A204.1 (cell line): Measurements from ENCODE around the gene UGT1A3.
"Not testable (repeated sequence)": the region's sequence is repeated elsewhere in the genome, so short reads cannot be mapped to it uniquely, and the experiment has no call there.

Source experiments
- FAIRE-seq: peaks from 2 replicates; lab custom pipeline; 2012; peaks lifted over from hg19 to GRCh38; lab: Jason Lieb, UNC

Gene UGT1A3

DNA sequence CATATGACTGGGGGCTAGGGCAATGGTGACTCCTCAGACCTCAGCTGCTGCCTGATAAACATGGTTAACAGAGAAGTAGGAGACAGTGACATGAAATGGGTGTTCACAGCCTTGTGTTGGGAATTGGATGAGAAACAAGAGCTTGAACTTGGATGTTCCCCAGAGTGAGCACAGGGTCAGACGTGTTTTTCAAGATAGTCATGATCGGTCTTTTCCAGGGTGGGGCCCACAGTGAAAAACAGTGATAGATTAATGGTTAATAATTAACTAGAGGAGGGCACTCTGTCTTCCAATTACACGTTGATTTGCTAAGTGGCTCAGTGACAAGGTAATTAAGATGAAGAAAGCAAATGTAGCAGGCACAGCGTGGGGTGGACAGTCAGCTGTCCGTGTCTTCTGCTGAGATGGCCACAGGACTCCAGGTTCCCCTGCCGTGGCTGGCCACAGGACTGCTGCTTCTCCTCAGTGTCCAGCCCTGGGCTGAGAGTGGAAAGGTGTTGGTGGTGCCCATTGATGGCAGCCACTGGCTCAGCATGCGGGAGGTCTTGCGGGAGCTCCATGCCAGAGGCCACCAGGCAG, at the start of gene UGT1A3:
TSS of gene UGT1A3 (plus strand) at position 320 of the 579 bp plus-strand sequence. CDS start at position 405, 85 bp downstream.
- FAIRE-seq = no peak

DNA sequence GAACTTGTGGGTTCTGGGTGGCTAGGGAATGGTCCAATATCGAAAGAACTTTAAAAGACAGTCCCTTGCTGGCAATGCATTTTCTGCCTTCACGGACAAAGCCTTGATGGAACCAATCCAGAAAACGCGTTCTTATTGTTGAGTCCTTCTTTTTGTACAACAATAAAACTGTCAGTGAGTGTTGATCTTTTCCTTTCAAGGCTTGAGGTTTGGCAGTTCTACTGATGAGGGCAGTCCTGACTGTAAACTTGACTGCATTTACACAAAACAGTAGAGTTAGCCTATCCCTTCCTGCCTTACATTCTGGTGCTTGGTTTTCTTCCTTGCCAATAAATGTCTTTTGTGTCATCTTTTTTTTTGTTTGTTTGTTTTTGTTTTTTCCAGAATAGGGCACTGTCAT, 49.6 kb upstream of the UGT1A3 start:
- no peak for FAIRE-seq

DNA sequence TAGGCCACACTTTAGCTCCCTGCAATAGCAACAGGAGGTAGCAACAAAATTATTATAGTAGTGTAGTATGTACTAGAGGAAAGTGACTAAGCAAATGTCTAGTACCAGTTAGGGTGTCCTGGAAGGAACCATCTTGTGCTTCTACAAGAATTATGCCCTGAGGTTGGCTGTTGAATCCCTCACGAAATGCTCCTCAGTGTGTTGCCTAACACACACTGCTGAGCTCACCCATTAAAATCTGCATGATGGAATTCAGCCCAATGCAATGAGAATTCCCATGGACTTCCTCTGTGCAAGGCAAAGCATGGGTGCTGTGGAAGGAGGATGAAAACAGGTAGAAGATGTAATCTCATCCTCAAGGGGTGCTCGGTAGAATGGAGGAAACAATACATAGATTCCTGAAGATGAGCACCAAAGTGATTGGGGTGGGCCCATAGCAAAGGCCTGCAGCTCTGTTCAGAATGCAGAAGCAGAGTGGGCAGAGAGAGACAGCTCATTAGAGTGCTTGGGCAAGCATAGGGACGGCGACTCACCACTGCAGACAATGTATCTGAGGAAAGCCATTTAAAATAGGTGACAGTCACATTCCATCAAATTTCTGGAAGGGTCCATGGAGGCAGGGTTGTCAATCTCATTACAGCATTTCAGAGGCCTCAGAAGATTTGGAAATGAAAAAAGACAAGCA, 48.3 kb upstream of the UGT1A3 start:
- FAIRE-seq = no peak

DNA sequence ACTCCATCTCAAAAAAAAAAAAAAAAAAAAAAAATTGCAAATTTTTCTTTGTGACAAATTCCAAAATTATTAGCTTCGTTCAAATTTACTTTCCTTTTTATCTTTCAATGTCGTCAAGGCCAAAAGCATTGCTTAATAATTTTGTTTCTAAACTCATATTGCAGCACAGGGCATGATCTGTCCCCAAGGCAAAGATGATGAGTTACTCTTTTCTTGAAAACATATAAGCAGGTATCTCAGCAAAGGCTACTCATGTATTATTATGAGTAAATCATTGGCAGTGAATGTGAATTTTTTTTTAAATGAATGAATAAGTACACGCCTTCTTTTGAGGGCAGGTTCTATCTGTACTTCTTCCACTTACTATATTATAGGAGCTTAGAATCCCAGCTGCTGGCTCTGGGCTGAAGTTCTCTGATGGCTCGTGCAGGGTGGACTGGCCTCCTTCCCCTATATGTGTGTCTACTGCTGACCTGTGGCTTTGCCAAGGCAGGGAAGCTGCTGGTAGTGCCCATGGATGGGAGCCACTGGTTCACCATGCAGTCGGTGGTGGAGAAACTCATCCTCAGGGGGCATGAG, 47.2 kb upstream of the UGT1A3 start, which contains the start of gene UGT1A7:
TSS of gene UGT1A7 (plus strand) at position 381 of the 579 bp plus-strand sequence. CDS start at position 418, 37 bp downstream.
- no peak for FAIRE-seq

DNA sequence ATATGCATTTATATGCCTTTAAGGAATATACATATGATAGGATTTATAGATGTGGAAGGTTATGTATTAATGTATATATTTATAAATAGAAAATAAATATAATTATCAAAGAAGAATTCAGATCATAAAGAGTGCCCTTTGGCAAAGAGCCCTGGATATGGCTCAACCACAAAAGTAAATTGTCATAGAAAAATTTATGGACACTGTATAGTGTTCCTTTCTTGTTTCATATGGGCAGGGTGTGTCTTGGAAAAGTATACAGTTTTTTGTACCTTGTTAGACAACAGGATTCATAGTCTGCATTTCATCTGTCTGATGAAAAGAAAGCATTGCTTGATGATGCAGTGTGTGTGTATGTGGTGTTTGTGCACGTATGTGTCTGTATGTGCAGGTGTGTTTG, 44.2 kb upstream of the UGT1A3 start:
- no peak for FAIRE-seq

DNA sequence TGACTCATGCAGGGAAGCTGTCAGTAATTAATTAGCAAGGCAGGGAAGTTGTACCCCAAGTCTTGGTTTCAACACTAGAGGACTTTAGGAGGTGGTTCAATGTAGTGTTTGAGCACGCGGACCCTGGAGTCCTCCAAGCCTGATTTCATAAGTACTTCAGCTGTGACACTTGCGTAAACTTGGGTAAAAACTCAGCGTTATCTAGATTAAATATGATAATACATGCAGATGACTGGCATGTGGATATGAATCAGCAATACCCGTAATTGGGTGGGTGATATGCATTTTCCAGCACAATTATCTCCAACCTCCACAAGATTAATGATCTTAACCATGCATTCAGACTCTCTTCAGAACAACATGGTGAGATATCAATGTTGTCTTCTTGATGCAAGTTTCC, 41.9 kb upstream of the UGT1A3 start:
- FAIRE-seq = no peak

DNA sequence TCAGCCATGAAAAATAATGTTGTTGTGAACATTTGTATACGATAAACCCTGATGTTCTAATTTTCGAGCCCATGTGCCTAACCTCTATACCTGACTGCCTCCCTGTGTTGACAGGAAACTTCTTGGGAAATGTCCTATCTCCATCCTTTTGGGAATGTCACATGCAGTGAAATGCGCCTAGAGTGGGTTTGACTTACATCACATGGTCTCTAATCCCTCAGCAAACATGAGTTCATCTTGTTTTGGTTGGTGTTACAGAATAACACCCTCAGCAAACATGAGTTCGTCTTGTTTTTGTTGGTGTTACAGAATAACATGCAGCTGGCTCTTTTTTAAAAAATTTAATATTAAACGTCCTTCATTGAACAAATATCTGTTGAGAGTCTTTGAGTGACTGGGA, 40.5 kb upstream of the UGT1A3 start:
- no peak for FAIRE-seq

DNA sequence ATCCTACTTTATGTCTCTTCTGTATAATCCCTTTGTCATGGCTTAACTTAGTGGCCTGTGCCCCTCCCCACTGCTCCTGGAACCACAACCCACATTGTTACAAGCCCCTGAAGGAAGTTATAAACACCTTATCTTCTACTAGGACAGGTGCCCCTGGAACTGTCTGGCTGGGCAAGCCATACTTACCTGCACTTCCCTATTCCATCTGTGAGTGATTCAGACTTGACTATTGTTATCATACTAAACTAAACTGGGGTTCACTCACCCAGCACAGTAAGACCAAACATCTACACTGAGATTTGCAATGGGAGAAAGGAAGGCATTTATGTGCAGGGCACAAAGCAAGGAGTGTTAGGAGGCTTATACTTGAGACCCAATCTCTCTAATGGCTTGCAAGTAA, 39.8 kb upstream of the UGT1A3 start:
- FAIRE-seq = no peak

DNA sequence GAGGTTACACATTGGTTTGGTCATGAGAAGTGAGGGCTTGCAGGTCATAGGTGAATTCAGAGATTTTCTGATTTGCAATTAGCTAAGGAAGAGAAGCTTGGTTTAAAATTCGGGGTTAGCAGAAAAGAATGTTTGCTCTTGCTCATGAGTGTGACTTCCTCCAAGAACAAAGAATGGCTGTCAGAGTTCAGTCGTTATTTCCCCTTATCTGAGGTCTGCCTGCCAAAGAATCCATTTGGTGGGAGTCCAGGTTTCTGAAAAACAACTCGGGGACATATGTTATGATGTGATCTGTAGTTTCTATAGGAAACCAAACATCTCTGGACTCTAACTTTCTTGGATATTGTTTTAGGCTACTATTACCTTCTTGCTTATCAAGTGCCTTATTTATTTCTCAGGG, 39.3 kb upstream of the UGT1A3 start:
- FAIRE-seq = no peak

DNA sequence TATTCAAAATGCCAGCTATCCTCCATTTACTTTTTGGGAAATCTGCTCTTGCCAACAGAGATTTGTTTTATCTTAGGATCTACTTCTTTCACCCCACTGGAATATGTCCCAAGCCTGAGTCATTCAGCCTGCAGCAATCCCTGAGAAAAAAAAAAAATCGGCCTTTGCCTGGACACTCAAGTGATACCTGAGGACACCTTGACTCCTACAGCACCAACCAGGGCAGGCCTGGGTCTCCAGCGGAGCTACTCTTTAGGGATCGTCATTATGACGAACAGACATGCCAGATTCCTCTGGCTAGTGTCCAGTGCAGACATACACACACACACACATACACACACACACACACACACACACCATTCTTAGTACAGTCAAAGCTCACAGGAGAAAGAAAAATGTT, 38.4 kb upstream of the UGT1A3 start:
- FAIRE-seq = no peak

DNA sequence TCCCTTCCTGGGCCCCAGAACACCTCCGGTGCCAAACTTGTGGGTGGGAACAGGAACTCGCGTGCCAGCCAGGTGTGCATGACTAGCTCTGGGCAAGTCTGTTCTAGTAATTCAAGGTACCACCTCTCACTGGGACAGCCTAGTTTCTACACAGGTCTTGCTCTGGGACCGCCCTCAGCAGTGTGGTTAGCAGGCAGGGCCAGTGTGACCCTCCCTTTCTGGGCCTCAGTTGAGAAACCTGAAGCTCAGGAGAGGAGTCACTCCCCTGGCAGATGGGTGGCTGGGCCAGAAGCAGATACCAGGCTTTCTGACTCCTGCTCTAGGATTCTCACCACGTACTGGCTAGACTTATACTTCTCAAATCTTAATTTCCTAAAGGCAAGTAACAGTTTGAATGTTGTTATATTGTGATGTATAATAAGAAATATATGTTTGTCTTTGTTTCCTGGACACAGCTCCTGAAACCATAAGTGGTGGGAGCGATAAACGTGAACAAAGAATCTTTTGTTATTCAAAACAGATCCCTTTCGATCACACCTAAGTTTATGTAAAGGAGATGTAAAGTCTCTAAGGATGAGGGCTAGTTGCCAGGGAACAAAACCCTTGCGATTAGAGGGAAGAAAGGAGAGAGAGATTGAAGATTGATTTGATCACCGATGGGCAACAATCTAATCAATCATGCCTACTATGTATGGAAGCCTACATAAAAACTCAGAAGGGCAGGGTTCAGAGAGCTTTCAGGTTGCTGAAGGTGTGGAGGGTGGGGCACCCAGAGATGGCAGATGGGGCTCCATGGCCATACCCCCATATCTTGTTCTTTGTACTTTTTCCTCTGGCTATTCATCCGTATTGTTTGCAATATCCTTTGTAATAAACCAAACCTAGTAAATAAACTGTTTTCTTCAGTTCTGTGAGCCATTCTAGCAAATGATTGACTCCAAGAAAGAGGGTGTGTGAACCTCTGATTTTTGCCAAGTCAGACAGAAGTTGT, 37.1 kb upstream of the UGT1A3 start:
- FAIRE-seq = no peak

DNA sequence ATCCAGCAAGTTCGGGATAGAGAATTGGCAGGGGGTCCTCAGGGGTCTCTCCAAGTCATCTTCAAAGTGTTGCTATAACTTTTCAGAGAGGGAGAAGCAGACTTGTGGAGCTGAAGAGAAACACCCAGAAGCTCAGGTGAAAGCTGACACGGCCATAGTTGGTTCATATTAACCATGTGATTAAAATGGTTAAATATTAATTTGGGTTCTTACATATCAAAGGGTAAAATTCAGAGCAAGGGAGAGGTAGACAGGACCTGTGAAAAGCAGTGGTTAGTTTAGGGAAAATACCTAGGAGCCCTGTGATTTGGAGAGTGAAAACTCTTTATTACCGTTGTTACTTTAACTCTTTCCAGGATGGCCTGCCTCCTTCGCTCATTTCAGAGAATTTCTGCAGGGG, 36.2 kb upstream of the UGT1A3 start, which contains the start of gene UGT1A6:
TSS of gene UGT1A6 (plus strand) at position 243 of the 400 bp plus-strand sequence. CDS start at position 358, 115 bp downstream.
- no peak for FAIRE-seq

DNA sequence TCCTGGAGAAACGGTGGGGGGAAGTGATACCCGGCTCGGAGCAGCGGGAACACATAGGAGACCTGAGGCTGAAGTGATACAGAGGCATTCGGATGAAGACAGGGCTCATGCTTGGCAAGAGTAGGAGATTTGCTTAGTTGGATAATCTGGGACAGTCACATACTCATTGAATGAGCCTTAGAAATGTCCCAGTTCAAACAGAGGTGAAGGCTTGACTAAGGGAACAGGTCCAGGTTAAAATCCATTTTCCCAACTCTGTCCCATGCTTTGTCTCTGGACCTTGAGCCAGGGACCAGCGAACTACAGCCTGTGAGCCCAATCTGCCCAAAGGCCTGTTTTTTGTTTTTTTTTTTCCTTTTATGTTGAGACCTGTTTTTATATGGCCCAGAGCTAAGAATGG, 34.9 kb upstream of the UGT1A3 start:
- FAIRE-seq = no peak

DNA sequence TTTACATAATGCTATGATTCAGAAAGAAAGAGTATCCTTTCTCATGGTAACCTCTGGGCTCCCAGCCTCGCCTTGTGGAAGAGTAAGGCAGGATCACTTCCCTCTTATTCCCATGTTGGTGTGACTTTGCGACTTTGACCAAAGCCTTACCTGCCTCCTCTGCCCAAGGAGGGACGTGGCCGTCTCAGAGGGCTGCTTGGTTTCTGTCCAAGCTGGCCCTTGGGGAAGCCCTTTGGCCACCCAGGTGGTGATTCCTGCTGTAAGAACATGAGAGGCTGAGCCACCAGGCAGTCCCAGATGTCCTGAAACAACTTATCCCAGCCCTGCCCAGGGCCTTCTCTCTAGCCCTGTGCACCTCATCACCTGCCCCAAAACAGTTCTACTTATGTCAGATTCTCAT, 30.1 kb upstream of the UGT1A3 start:
- FAIRE-seq = no peak

DNA sequence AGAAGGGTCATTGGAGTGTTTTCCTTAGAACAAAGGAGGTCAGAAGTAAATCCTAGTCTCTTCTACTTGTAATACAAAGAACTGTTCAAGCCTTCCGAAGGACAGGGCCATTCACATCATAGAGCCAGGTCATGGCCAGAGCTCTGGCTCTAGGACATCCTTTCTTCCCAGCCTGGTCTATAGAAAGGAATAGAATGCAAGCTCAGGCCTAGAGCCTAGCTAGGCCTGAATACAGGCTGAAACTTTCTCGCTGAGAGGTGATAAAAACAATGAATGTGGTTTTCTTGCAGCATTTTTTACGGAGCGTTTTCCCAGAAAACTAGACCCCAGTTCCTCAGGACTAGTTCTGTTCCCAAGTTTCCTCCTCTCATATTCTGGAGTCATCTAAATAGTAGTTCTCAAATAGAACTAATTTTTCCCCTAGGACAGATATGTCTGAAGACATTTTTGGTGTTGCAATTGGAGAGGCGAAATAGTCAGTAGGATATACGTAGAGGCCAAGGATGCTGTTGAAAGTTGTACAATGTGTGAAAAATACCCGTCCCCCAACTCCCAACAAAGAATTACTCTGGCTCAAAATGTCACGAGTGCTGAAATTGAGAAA, 29.3 kb upstream of the UGT1A3 start:
- FAIRE-seq = no peak

DNA sequence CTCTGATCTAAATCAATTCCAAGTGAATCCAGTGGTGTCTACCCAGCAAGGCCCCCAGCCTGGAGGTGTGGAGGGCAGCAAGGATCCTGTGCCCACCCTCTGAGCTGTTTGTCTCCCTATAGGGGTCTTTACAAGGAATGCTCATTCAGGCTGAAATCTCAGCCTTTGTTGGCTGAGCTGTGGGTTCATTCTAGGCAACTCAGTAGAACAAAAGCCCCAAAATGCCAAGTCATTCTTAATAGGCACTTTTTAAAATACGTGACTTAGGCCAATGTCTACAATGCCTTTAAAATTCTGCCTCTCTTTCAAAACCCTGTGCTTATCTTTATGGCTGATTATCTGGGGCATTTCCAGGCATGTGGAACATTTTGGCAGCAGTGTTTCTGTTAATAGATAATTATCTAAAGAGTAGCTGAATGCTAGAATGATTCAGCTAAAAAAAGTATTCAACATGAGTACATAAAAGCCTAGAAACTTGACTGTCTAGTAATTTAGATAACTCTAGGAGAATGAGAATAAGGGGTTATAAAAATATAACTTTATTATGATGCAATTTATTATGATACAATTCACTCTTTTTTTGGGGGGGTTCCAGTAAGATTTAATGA, 28.7 kb upstream of the UGT1A3 start:
- no peak for FAIRE-seq

DNA sequence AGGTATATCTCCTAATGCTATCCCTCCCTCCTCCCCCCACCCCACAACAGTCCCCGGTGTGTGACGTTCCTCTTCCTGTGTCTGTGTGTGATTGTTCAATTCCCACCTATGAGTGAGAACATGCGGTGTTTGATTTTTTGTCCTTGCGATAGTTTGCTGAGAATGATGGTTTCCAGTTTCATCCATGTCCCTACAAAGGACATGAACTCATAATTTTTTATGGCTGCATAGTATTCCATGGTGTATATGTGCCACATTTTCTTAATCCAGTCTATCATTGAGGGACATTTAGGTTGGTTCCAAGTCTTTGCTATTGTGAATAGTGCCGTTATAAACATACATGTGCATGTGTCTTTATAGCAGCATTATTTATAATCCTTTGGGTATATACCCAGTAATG, 28.0 kb upstream of the UGT1A3 start:
- not testable (repeated sequence) for FAIRE-seq

DNA sequence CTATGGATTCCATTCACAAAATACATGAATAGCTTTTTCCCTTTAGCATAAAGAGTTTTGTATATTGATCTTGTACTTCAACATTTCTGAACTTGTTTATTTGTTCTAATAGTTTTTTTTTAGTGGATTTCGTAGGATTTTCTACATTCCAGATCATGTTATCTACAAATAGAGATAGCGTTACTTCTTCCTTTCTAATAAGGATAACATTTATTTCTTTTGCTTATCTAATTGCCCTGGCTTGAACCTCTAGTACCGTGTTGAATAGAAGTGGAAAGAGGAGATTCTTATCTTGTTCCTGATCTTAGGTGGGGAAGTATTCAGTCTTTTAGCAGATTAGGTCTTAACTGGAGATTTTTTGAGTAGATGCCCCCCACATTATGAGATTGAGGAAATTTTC, 26.6 kb upstream of the UGT1A3 start:
- no peak for FAIRE-seq

DNA sequence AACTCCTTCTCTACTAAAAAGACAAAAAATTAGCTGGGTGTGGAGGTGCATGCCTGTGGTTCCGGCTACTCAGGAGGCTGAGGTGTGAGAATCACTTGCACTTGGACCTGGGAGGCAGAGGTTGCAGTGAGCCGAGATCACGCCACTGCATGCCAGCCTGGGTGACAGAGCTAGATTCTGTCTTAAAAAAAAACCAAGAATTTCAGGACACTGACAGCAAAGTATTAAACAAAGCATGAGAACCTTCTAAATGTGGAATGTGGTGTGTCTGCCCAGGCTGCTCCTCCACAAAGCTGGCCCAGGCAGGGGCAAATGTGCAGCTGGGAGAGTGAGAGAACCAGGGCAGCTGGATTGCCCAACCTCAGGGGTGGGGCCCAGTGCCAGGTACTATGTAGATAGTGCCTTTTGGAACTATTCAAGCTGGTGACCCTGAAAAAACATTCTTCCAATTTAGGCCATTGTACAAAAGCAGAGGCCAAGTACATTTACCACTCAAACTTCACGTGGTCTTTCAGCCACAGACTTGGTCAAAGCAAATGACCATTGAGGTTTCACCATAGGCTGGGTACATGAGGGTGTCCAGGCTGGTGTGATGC, 22.8 kb upstream of the UGT1A3 start:
- FAIRE-seq = no peak

DNA sequence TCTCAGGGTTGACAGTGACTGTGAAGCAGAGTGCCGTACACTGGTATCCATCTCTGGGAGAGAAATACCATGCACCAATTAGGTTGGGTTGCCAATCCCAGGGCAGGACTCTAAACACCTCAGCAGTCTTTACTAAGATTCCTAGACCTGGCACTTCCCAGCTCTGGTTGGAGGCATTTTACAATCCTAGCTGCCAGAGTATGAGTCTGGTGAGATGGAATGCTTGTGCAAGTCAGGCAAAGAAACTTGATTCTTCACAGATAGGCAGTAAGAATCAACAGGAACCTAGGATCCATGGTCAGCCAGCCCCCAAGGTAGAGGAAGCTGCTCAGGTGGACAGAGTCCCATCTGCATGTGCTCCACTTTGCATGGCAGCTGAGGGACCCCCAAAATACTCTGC, 22.1 kb upstream of the UGT1A3 start:
- FAIRE-seq = no peak

DNA sequence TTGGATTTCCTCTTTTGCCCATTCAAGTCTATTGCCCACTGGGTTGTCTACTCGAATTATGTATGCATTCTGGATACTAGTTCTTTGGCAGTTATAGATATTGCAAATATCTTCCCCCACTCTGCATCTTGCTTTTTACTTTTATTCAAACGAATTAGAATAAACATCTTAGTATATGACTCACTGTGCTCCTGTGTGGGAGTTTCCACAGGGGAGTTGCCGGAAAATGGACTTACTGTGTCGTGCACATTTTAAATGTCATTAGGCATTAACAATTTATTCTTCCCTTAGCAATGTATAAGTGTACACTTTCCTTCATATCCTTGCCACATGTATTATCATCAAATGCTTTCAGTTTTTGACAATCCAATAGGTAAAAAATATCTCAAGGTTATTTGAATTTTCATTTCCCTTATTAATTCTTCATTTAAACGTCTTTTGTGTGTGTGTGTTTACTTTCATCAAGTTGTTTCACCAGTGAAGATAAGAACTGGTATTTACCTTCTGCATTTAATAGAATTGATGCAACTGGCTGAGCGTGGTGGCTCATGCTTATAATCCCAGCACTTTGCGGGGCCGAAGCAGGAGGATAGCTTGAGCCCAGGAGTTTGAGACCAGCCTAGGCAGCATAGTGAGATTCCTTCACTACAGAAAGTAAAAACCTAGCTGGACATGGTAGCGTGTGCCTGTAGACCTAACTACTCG, 20.8 kb upstream of the UGT1A3 start:
- no peak for FAIRE-seq
